Heart right ventricle (tissue), 16 donors: ENCODE results near the gene UBP1. TPM values are rescaled to one million over a fixed set of nuclear protein-coding genes. Genes with fewer than 3 reads are reported as not detected.
A peak's percentile ranks its signal among the peaks of the same experiment; 100 is the strongest.

Experiments used
- ATAC-seq, 8 donors: fragments of 200-7000 bp; cut with Tn5 transposase; one replicate each; pipeline ENCODE4 v1.9.1; 2020; ENCODE audit warnings: mild to moderate bottlenecking in 8 of 8, moderate library complexity in 8 of 8, moderate number of reproducible peaks in 1 of 8
- DNase-seq, 2 donors: peaks; one replicate each; pipeline ENCODE4 v3.0.0-alpha.2; 2020
- H3K27ac ChIP-seq, 10 donors: fragments of 200-600 bp; sonication (generic) in 2 of 10; one replicate each; pipeline versions ENCODE4 v1.5.0 to v1.8.0; 2020 to 2022; ENCODE audit warnings: mild to moderate bottlenecking in 3 of 10
- H3K27me3 ChIP-seq, 7 donors: fragments of 200-600 bp; one replicate each; pipeline ENCODE4 v1.8.0; 2021 to 2022; ENCODE audit warnings: mild to moderate bottlenecking in 2 of 7
- H3K36me3 ChIP-seq, 9 donors: fragments of 200-600 bp; sonication (generic) in 1 of 9; one replicate each; pipeline versions ENCODE4 v1.5.0 to v1.8.0; 2020 to 2022; ENCODE audit warnings: mild to moderate bottlenecking in 2 of 9
- H3K4me1 ChIP-seq, 9 donors: fragments of 200-600 bp; sonication (generic) in 1 of 9; one replicate each; pipeline versions ENCODE4 v1.5.0 to v1.8.0; 2020 to 2022; ENCODE audit warnings: mild to moderate bottlenecking in 4 of 9
- H3K4me3 ChIP-seq, 10 donors: fragments of 200-600 bp; sonication (generic) in 2 of 10; one replicate each; pipeline versions ENCODE4 v1.5.0 to v1.8.0; 2020 to 2022; ENCODE audit warnings: mild to moderate bottlenecking in 7 of 10, moderate library complexity in 2 of 10
- H3K9me3 ChIP-seq, 11 donors: fragments of 200-600 bp in 10 of 11; sonication (generic) in 2 of 11; one replicate each; pipeline versions ENCODE4 v1.5.0 to v1.8.0; 2013 to 2022; ENCODE audit warnings: mild to moderate bottlenecking in 2 of 11, control low read depth in 1 of 11, moderate library complexity in 1 of 11
- CTCF ChIP-seq, 9 donors: fragments of 200-600 bp; sonication (generic) in 2 of 9; IDR thresholded peaks; one replicate each; pipeline versions ENCODE4 v1.5.0 to v1.8.0; 2021 to 2022; ENCODE audit warnings: antibody characterized with exemption in 9 of 9, mild to moderate bottlenecking in 5 of 9, moderate library complexity in 1 of 9
- WGBS, 2 donors: extraction: QIAGEN DNeasy Blood & Tissue Kit; methylation state at CpG; one replicate each; pipeline ENCODE4 v1.1.7; 2013; ENCODE audit warnings: inconsistent platforms in 1 of 2; 5-methylcytosine and 5-hydroxymethylcytosine counted together
- intact Hi-C, 10 donors: fragments of 100-400 bp; cut with DNase I; formaldehyde crosslinking; loops; one replicate each; pipeline versions ENCODE4 v1.11.1 to v1.14.2; 2022
- polyA plus RNA-seq, 2 donors: library from polyadenylated mRNA; stranded (reverse); fragments of 200-250 nt; gene quantifications; one replicate each; pipeline ENCODE4 v1.2.3, GENCODE V29; 2013
- total RNA-seq, 10 donors: library from RNA; stranded (reverse); fragmentation: NEBNext Ultra II Directional in 3 of 10; extraction: Animal tissue kit (Norgen Biotek cat#: 25700) in 3 of 10; gene quantifications; one replicate each; pipeline versions ENCODE4 v1.2.1 to v1.2.4, GENCODE V29; 2021 to 2023
- donor health status: Arrhythmogenic right ventricular cardiomyopathy.
- donor health status: ischemic (EF 13 %, LVEDD 7.1; RV severe dilation, severe dysfunction).
- donor health status: healthy with polysubstance abuse.
- donor health status: DM: no; HTN: yes; CAD: no.
- donor health status: DM: no; HTN: no; CAD: no.
- donor health status: ischemic (EF 25% LVEDD 6.9; RV normal size, moderate dysfunction).
- donor health status: ischemic (EF 25% LVEDD 5.7; RV mildly dilated, moderate dysfunction).
- donor health status: healthy.
- donor health status: DM: yes; HTN: yes; CAD: no.
- donor health status: Ischemic cardiomyopathy.
- donor health status: ischemic (EF 35%, LVEDD 5.7; RV mildly dilated, moderate dysfunction).
- donor health status: nonischemic (EF 11% LVEDD 7.7; RV severe dilation, severe dysfunction).
- donor health status: DM: yes; HTN: yes; CAD: no.
- donor health status: PGD.
- donor health status: ischemic (EF 29% LVEDD 5.4; RV normal size, mild dysfunction).
- donor health status: nonischemic (EF 23%, LVEDD 6.1; RV moderate dilation, normal function).

Gene UBP1
- total and polyA plus RNA-seq, 12 donors: 18.0 to 51.7 (median 40.0) TPM

GRCh38 chr3:33383951-33384350 is 56.3 kb downstream of the UBP1 start:
- H3K9me3 ChIP-seq: no peaks in the 10 kb centered on the region
- peaks cover 0 to 65% (median 8%) of the 10 kb centered on the region in 9 donors for H3K36me3 ChIP-seq
- no peaks in the 10 kb centered on the region for H3K4me1 ChIP-seq
- H3K4me3 ChIP-seq: no peak overlapping the region
- WGBS, 2 donors: 96 to 97% methylated on average over 12 of the region's 12 CpGs
- ATAC-seq (no peak), DNase-seq (no peak)
- no peak for TF ChIP-seq CTCF (IDR thresholded peaks at IDR 0.05)
- H3K27me3 ChIP-seq: no peaks in the 10 kb centered on the region
- no peak overlapping the region for H3K27ac ChIP-seq
- intact Hi-C loops: no loop called here

DNA sequence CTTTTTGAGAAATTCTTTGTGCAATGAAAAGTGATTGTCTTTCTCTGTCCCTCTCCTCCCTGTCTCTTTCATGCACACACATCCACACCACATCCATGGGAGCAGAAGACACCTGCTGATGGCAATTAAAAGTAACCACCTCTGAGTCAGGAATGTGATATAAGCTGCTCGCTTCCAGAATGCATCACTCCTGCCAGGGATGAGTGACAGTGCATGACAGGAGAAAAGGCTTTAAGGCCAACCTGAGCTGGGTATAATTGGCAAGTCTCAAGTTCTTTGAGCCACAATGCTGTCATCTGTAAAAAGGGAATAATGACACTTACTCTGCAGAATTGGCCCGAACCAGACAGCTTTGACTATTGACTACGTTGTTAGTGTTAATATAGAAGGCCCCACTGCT is 59.6 kb downstream of the UBP1 start:
- WGBS, 2 donors: 87 to 89% methylated on average over 3 of the region's 3 CpGs
- H3K4me1 ChIP-seq: no peaks in the 10 kb centered on the region
- H3K27ac ChIP-seq: no peak overlapping the region
- ATAC-seq (no peak), DNase-seq (no peak)
- no peaks in the 10 kb centered on the region for H3K27me3 ChIP-seq
- H3K36me3 ChIP-seq: peaks cover 0 to 61% (median 3%) of the 10 kb centered on the region in 9 donors
- intact Hi-C loops: no loop called here
- no peak overlapping the region for H3K4me3 ChIP-seq
- H3K9me3 ChIP-seq: no peaks in the 10 kb centered on the region
- TF ChIP-seq CTCF (IDR thresholded peaks at IDR 0.05): no peak

DNA sequence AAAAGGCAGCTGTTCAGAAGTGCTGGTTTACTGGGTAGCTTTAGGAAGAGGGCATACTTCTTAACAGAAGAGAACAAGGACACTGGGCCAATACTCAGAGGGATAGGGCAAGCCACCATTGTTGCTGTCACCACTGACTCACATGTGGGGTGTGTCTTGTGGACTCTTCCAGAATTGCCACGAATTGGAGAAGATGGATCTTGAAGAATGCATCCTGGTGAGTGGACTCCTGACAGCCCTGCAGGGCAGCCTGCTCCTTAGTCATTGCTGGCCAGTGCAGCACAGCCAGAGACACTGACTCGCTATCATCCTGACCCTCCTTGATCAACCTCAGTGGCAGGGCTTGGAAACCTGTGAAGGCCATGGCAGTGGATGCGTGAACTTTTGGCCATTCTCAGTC is 62.3 kb downstream of the UBP1 start:
- no peaks in the 10 kb centered on the region for H3K27me3 ChIP-seq
- H3K4me1 ChIP-seq: peaks cover 0 to 2% (median 0%) of the 10 kb centered on the region in 9 donors
- DNase-seq (no peak), ATAC-seq (peak in 1 of 8 donors; percentile 42)
- intact Hi-C loops: loop anchor here in 1 of 10 donors (10.0 kb wide), 1 partner anchor 433 kb away; no protein-coding TSS in a partner anchor
- no peak for TF ChIP-seq CTCF (IDR thresholded peaks at IDR 0.05)
- H3K9me3 ChIP-seq: no peaks in the 10 kb centered on the region
- 89 to 92% methylated on average over 3 of the region's 3 CpGs for WGBS, 2 donors
- H3K4me3 ChIP-seq: no peak overlapping the region
- H3K36me3 ChIP-seq: peaks cover 0 to 52% (median 0%) of the 10 kb centered on the region in 9 donors
- no peak overlapping the region for H3K27ac ChIP-seq

DNA sequence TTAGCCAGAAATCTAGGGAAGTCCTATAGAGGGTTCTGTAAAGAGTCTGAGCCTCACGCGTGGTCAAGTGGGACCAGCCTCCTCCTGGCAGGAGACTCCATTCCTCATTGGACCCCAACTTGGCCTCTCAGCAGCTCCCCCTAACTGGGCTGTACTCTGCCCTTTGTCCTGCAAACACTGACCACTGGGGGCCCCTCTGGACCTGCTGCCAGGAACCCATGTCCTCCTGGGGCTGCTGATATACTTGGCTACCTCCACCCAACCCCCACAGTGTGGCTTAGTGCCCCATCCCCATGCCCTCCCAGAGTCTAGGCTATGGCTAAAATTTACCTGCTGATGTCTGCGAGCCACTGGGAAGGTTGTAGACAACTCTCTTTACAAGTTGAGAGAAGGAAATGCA is 62.7 kb downstream of the UBP1 start:
- WGBS, 2 donors: 90 to 94% methylated on average over 3 of the region's 3 CpGs
- DNase-seq: no peak
- Histone ChIP-seq H3K9me3 (no peaks in the 10 kb centered on the region), H3K27ac (no peak overlapping the region), H3K4me1 (peaks cover 0 to 7% (median 0%) of the 10 kb centered on the region in 9 donors), H3K36me3 (peaks cover 0 to 52% (median 0%) of the 10 kb centered on the region in 9 donors), H3K4me3 (no peak overlapping the region), H3K27me3 (no peaks in the 10 kb centered on the region)
- ATAC-seq: peak in 2 of 8 donors; percentile 18 to 65
- intact Hi-C loops: loop anchor here in 1 of 10 donors (10.0 kb wide), 1 partner anchor 433 kb away; no protein-coding TSS in a partner anchor
- no peak for TF ChIP-seq CTCF (IDR thresholded peaks at IDR 0.05)
